Hair follicle dermal papilla cell (primary cell): Measurements from ENCODE around the gene NELL2. TPM values are rescaled to one million over a fixed set of nuclear protein-coding genes. Genes with fewer than 3 reads are reported as not detected.

Experiments
- small RNA-seq: library from RNA; depleted of rRNA; stranded (forward); fragments of <200 nt; gene quantifications from one replicate; pipeline ENCODE3, GENCODE V24; 2012
- total RNA-seq: library from RNA; depleted of rRNA; stranded (reverse); fragments of >200 nt; gene quantifications from 2 replicates; pipeline ENCODE4 v1.2.3, GENCODE V29; 2012

Gene NELL2
- 0.36 TPM in 1 of 2 replicates, not detected in the other for total RNA-seq

GRCh38 chr12:44875954-44876543 is at the start of gene NELL2:
NELL2 (minus strand) TSS chr12:44876315; CDS start chr12:44875869, 446 bp downstream.

Small RNA genes within 50 kb of the gene (small RNA-seq; reads per million reads assigned to genes)
- gene RF00019, result not detected

Other genes starting within 250 kb of the NELL2 start
- gene DBX2, start 174.8 kb upstream of the NELL2 start, total RNA-seq, result 0.12 TPM in 1 of 2 replicates, not detected in the other